Activated T-cell treated with anti-CD3 and anti-CD28 coated beads, Interleukin-2, amount 50 U/mL, for 24 hours (primary cell): ENCODE results near the gene LCTL.

Source experiments
- DNase-seq: peaks from one replicate; pipeline ENCODE4 v3.0.0-alpha.2; 2020
- H3K27ac Mint-ChIP-seq: 2 replicates; pipeline ENCODE4 v1.8.0; 2020; ENCODE audit warnings: mild to moderate bottlenecking, mixed read lengths
- H3K27me3 Mint-ChIP-seq: 2 replicates; pipeline ENCODE4 v1.8.0; 2020; ENCODE audit warnings: mixed read lengths
- H3K36me3 Mint-ChIP-seq: 2 replicates; pipeline ENCODE4 v1.8.0; 2020; ENCODE audit warnings: low read depth, mixed read lengths
- H3K4me1 Mint-ChIP-seq: 2 replicates; pipeline ENCODE4 v1.8.0; 2020; ENCODE audit warnings: low read depth, mixed read lengths
- H3K4me3 Mint-ChIP-seq: 2 replicates; pipeline ENCODE4 v1.8.0; 2020; ENCODE audit warnings: mild to moderate bottlenecking, moderate library complexity, mixed read lengths
- H3K9me3 Mint-ChIP-seq: 2 replicates; pipeline ENCODE4 v1.8.0; 2020; ENCODE audit warnings: mixed read lengths

LCTL gene

GRCh38 chr15:66565741-66566144 is at the start of gene LCTL:
Gene LCTL, minus strand, starts transcription at chr15:66565998. Its CDS starts 633 bp downstream, at chr15:66565365.
- Mint-ChIP-seq H3K36me3 (no peaks in the 10 kb centered on the region), H3K27ac (no peak within 1 kb of the TSS), H3K27me3 (no peaks in the 10 kb centered on the region), H3K9me3 (no peaks in the 10 kb centered on the region), H3K4me1 (peaks cover 6% of the 10 kb centered on the region), H3K4me3 (no peak within 1 kb of the TSS)
- no peak for DNase-seq

DNA sequence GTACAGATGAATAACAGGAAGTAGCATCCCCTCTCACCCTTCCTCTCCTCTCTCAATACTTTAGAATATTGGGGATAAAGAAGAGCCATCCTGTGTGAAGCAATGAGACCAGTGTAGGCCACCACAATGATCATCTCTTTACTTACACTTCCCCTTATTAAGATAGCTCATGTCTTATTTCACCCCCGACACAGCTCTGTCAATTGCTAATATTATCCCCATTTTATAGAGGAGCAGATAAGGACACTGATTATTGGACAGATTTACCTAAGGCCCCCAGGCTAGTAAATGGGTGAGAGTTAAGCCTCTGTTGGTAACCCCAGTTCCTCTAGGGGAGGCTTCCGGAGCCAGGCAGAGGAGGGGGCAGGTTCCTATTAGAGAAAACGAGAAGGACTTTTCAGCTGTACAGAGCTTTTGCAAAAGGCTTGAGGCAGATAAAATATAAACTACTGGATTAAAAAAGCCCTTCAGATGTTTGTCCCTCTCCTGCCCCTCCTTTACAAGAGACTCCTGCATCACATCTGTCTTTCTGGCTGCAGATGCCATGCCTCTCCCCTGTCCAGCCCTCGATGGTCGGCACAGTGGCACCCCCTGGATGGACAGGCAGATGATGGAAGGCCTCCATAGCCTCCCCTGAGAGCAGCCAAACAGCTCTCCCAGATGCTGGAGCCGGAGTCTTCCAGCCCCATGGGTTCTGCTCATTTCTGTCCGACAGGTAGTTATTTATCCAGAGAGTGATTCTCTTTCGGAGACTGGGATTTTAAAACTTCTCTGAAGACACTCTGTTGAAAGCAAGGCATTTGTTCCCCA is 49.4 kb upstream of the LCTL start:
- no peak for DNase-seq
- H3K27ac Mint-ChIP-seq, result no peak overlapping the region
- H3K9me3 Mint-ChIP-seq, result no peaks in the 10 kb centered on the region
- no peaks in the 10 kb centered on the region for H3K36me3 Mint-ChIP-seq
- H3K27me3 Mint-ChIP-seq, result peaks cover 13% of the 10 kb centered on the region
- peaks cover 6% of the 10 kb centered on the region for H3K4me1 Mint-ChIP-seq
- no peak overlapping the region for H3K4me3 Mint-ChIP-seq

- Mint-ChIP-seq H3K36me3 (no peaks in the 10 kb centered on the region), H3K4me3 (no peak overlapping the region), H3K27ac (no peak overlapping the region), H3K27me3 (peaks cover 7% of the 10 kb centered on the region), H3K4me1 (peaks cover 6% of the 10 kb centered on the region), H3K9me3 (no peaks in the 10 kb centered on the region)
- DNase-seq, result no peak
Observed at GRCh38 chr15:66614456-66614855, 48.7 kb upstream of the LCTL start.

DNA sequence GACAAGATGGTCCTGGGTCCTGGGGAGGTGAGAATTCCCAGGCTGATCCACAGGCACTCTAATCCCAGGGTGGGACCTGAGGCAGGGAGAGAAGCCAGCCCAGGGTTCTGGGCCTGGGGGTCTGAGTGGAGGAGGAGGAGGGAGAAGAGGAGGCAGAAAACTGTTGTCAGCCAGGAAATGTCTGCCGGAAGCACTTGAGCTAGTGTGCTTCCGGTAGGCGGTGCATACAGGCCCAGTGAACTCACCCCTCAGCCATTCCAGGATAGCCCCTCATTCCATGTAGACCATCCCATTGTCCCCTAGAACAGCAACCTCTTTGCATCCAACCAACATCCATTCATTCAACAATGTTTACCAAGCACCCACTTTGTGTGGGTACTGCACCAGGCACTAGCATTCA is 47.9 kb upstream of the LCTL start:
- H3K27ac Mint-ChIP-seq, result no peak overlapping the region
- no peaks in the 10 kb centered on the region for H3K36me3 Mint-ChIP-seq
- no peaks in the 10 kb centered on the region for H3K9me3 Mint-ChIP-seq
- no peak for DNase-seq
- H3K27me3 Mint-ChIP-seq, result peaks cover under 1% of the 10 kb centered on the region
- peaks cover 6% of the 10 kb centered on the region for H3K4me1 Mint-ChIP-seq
- H3K4me3 Mint-ChIP-seq, result no peak overlapping the region

DNA sequence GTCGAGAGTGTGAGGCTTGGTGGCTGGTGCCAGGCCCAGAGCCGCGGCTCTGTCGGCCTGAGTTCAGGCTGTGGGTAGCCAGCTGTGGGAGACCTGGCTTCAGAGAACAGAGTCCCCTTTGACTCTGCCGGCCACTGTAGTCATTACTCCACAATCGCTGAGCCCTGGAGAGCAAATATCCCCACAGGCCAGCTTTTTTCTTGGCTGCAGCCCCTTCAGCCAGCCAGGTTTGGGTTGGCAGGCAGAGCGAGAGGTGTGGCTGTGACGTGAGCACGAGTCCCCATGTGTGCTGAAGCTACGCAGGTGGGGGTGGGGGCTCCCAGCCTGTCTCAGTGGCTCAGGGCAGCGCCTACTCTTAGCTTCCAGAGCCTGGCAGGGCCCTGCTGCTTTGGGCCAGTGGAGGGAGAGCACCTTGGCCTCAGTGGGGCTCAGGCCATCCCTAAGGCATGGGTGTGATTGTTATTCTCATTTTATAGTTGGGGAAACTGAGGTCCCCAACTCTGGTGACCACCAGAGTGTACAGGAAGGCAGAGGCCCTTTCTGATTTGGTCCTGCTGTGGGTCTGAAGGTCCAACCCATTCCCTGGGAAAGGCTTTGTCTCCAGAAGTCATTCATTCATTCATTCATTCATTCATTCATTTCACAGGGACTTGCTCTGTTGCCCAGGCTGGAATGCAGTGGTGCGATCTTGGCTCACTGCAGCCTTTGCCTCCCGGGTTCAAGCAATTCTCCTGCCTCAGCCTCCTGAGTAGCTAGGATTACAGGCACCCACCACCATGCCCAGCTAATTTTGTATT is 45.7 kb upstream of the LCTL start:
- no peak overlapping the region for H3K27ac Mint-ChIP-seq
- no peaks in the 10 kb centered on the region for H3K9me3 Mint-ChIP-seq
- H3K4me1 Mint-ChIP-seq, result peaks cover 6% of the 10 kb centered on the region
- H3K27me3 Mint-ChIP-seq, result no peaks in the 10 kb centered on the region
- no peaks in the 10 kb centered on the region for H3K36me3 Mint-ChIP-seq
- no peak overlapping the region for H3K4me3 Mint-ChIP-seq
- no peak for DNase-seq

DNA sequence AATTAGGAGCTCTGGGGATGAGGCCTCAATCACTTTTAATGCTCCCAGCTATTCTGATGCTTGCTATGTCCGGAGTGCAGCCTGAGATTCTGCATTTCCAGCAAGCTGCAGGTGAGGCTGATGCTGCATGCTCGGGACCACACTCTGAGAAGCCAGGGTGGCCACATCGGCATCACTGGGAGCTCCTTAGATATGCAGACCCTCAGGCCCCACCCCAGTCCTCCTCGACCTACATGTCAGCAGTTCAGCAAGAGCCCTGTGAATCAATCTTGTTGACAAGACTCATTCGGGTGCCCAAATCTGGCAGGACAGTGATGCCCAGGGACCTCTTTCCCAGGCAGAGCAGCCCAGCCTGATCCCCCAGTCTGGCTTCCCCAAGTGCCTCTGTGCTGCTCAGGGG is 44.1 kb upstream of the LCTL start:
- Mint-ChIP-seq H3K4me1 (peaks cover 6% of the 10 kb centered on the region), H3K27me3 (no peaks in the 10 kb centered on the region), H3K9me3 (no peaks in the 10 kb centered on the region), H3K4me3 (no peak overlapping the region), H3K36me3 (no peaks in the 10 kb centered on the region), H3K27ac (no peak overlapping the region)
- DNase-seq, result no peak

DNA sequence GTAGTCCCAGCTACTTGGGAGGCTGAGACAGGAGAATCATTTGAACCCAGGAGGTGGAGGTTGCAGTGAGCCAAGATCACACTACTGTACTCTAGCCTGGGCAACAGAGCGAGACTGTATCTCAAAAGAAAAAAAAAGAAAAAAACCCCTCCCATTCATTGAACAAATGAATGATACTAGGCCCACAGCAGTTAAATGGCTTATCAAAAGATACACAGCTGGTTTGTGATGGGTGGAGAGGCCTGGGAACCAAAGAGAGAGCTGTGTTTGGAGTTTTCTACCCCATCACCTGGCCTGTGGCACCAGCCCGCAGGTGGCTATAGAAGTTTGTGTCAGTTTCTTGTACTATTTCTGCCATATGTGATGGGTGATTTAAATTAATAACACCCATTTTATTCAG is 43.1 kb upstream of the LCTL start:
- Mint-ChIP-seq H3K27me3 (no peaks in the 10 kb centered on the region), H3K9me3 (no peaks in the 10 kb centered on the region), H3K4me1 (peaks cover 6% of the 10 kb centered on the region), H3K4me3 (no peak overlapping the region), H3K36me3 (no peaks in the 10 kb centered on the region), H3K27ac (no peak overlapping the region)
- no peak for DNase-seq

- Mint-ChIP-seq H3K27ac (no peak overlapping the region), H3K4me3 (no peak overlapping the region), H3K27me3 (peaks cover 2% of the 10 kb centered on the region), H3K9me3 (no peaks in the 10 kb centered on the region), H3K36me3 (no peaks in the 10 kb centered on the region), H3K4me1 (peaks cover 2% of the 10 kb centered on the region)
- no peak for DNase-seq
Observed at GRCh38 chr15:66608159-66608558, 42.4 kb upstream of the LCTL start.

DNA sequence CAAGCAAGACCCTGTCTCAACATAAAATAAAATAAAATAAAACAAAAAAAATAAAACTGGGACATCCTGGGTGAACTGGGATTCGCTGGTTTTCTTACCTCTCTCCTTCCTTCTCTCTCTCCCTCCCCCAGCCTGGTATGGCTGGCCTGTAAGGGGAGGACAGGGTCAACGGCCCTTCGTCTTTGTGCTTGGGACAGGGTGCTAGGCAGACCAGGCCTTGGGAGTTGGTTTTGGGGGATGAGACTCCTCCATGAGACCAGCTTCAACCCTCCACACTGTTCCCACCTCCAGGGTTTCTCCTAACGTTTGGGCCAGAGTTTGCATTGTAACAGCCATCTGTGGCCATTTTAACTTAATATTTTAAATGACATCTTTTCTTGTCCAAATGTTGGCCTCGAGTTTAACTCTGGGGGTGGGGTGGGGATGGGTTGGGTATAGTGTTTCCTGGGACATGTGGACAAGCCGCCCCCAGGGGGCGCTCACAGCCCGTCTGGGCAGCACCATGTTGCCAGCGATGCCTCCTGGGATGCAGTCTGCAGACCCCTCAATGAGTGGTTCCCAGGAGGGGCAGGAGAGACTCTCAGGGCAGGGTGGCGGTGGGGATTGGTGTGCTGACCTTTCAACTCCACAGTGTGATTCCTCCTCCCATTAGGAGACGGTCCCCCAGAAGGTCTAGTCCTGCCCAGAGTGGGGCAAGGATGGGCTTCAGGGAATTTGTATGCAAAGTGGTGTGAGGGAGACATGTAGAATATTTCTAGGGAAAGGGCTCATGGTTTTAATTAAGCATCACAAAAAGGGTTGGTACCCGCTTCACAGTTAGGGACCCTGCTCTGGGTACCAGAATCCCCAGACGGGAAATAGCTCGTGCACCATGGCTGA is 37.7 kb upstream of the LCTL start:
- Mint-ChIP-seq H3K4me3 (no peak overlapping the region), H3K27ac (no peak overlapping the region), H3K9me3 (no peaks in the 10 kb centered on the region), H3K36me3 (no peaks in the 10 kb centered on the region), H3K27me3 (peaks cover 10% of the 10 kb centered on the region), H3K4me1 (peaks cover under 1% of the 10 kb centered on the region)
- DNase-seq, result peak; percentile 74

GRCh38 chr15:66601521-66601920 is 35.7 kb upstream of the LCTL start:
- no peaks in the 10 kb centered on the region for H3K9me3 Mint-ChIP-seq
- H3K4me1 Mint-ChIP-seq, result peaks cover 7% of the 10 kb centered on the region
- H3K4me3 Mint-ChIP-seq, result no peak overlapping the region
- H3K27me3 Mint-ChIP-seq, result peaks cover 10% of the 10 kb centered on the region
- no peaks in the 10 kb centered on the region for H3K36me3 Mint-ChIP-seq
- H3K27ac Mint-ChIP-seq, result no peak overlapping the region
- DNase-seq, result no peak

- peaks cover 10% of the 10 kb centered on the region for H3K27me3 Mint-ChIP-seq
- H3K27ac Mint-ChIP-seq, result no peak overlapping the region
- peaks cover 7% of the 10 kb centered on the region for H3K4me1 Mint-ChIP-seq
- no peak overlapping the region for H3K4me3 Mint-ChIP-seq
- DNase-seq, result no peak
- H3K36me3 Mint-ChIP-seq, result no peaks in the 10 kb centered on the region
- no peaks in the 10 kb centered on the region for H3K9me3 Mint-ChIP-seq
Observed at GRCh38 chr15:66600240-66600627, 34.4 kb upstream of the LCTL start.

DNA sequence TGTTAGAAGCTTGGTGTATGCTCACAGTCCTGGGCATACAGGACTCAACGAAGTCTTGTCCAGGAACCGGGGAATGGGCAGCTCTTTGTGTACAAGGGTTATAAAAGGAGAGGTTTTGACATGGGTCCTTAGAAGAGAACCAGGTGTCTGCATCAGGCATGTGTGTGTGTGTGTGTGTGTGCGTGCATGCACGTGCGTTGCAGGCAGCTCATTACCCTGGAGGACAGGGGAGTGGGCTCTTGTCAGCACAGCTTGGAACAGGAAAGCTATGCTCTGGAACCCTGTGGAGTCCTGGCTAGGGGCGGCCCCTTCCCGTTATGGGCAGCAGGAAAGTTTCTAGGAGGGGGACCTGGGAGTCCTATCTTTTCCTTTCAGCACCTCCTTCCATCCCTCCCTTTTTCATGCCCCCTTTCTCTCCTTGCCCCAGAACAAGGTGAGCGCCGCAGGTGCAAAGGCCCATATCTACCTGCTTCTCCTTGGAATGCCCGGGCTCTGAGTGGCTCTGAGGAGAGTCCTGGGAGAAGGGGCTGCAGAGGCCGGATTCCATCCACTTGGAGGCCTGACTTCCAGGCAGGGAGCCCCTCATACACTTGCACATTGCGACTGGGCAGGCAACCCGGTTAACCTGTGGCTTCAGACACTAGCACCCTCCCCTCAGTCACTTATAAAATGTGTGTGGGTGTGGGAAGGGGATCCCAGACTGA is 33.9 kb upstream of the LCTL start:
- no peak for DNase-seq
- no peak overlapping the region for H3K4me3 Mint-ChIP-seq
- no peak overlapping the region for H3K27ac Mint-ChIP-seq
- no peaks in the 10 kb centered on the region for H3K36me3 Mint-ChIP-seq
- H3K9me3 Mint-ChIP-seq, result no peaks in the 10 kb centered on the region
- peaks cover 10% of the 10 kb centered on the region for H3K27me3 Mint-ChIP-seq
- peaks cover 7% of the 10 kb centered on the region for H3K4me1 Mint-ChIP-seq

DNA sequence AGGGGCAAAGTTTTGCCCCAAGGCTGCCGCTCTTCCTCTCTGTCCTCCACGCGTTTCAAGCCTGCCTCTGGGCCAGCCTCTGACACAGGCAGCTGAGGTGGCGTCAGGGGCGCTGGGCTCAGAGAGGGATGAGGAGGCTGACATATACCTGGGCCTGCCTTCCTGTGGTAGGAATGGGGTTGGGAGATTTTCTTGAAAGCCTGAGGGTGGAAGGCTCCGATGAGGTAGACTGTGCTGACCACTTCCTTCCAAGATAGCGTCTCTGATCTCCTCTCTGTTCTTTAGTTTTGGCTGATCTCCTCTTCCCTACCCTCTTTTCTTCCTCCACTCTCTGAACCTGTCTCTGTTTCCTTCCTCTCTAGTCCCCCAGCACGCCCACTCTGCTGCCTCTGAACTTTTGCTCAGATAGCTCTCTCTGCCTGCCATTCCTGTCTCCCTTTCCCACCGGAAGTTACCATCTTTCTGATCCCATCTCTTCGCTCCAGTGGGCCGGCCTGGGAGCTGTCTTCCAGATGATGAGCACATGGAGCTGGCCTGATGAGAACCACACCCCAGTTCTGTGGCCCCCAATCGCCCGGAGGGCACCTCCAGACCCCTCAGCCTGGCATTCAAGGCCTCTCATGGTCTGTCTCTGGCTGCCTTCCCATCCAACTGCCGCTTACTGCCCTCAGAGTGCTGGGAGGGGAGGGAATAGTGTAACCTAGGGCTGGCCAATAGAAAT is 32.5 kb upstream of the LCTL start:
- DNase-seq, result no peak
- Mint-ChIP-seq H3K36me3 (no peaks in the 10 kb centered on the region), H3K4me3 (no peak overlapping the region), H3K4me1 (peaks cover 7% of the 10 kb centered on the region), H3K9me3 (no peaks in the 10 kb centered on the region), H3K27me3 (peaks cover 9% of the 10 kb centered on the region), H3K27ac (peak overlapping the region; percentile 34)
